DOHH2 (cell line): ENCODE data around the gene PNCK.

Source experiments
- CTCF ChIP-seq: fragments of 200-600 bp; sonication (generic); IDR thresholded peaks from one replicate; pipeline ENCODE4 v1.5.1; 2014; ENCODE audit warnings: antibody characterized with exemption, mild to moderate bottlenecking, low read depth, low read length; ENCODE audit not compliant: poor library complexity, severe bottlenecking
- EZH2phosphoT487 ChIP-seq: fragments of 200-600 bp; sonication (generic); IDR thresholded peaks from 2 replicates; pipeline ENCODE4 v1.6.1; 2017; ENCODE audit warnings: borderline replicate concordance, mild to moderate bottlenecking, antibody characterized with exemption, low read length, moderate library complexity, mixed read lengths

GRCh38 chrX:153642051-153642654 is 31.5 kb downstream of the PNCK start:
- no peak for TF ChIP-seq CTCF
- no peak for TF ChIP-seq EZH2phosphoT487
